Astrocyte of the hippocampus (primary cell): ENCODE measurements around the gene RPL11.
"Not testable (repeated sequence)": the region's sequence is repeated elsewhere in the genome, so short reads cannot be mapped to it uniquely, and the experiment has no call there.

Experiments
- DNase-seq: peaks from one replicate; pipeline ENCODE4 v3.0.0; 2011; ENCODE audit warnings: low read depth, low spot score

RPL11 gene

DNA sequence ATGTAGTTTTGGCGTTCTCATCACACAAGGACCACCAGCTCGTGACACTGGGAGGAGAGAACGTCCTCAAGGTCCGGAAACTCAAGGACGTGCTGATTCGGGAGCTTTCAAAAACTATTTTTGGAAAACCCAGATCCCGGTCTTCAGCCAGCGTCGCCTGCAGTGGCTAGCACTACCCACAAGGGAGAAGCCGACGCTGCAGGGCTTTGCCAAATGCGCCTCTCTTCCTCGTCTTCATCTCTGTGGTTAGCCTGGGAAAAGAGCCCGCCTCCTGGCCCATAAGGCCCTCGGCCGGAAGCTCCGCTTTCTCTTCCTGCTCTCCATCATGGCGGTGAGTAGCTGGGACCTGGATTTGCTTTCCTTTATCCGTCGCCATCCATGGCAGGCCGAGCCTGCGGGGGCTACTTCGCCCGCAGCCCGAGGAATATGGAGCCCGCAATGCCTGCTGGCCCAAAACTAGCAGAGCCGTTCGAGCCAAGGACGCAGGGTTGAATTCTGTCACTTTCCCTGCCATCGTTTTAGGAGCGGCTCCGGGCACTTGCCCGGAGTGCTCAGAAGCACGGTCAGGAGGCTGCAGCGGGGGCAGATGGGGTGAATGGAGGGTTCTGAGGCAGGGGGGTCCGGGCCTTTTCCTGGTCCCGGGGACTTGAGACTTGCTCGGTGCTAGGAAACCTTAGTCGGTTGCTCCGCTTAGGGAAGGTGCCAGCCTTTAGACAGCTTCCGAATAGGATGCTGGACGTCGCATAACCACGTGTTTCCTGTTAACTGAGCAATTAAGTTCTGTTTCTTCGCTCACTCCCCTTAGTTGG is at the start of gene RPL11:
RPL11 (plus strand) TSS at position 308 of the 809 bp plus-strand sequence; CDS start at position 326, 18 bp downstream.
- DNase-seq, result peak; percentile 98

DNA sequence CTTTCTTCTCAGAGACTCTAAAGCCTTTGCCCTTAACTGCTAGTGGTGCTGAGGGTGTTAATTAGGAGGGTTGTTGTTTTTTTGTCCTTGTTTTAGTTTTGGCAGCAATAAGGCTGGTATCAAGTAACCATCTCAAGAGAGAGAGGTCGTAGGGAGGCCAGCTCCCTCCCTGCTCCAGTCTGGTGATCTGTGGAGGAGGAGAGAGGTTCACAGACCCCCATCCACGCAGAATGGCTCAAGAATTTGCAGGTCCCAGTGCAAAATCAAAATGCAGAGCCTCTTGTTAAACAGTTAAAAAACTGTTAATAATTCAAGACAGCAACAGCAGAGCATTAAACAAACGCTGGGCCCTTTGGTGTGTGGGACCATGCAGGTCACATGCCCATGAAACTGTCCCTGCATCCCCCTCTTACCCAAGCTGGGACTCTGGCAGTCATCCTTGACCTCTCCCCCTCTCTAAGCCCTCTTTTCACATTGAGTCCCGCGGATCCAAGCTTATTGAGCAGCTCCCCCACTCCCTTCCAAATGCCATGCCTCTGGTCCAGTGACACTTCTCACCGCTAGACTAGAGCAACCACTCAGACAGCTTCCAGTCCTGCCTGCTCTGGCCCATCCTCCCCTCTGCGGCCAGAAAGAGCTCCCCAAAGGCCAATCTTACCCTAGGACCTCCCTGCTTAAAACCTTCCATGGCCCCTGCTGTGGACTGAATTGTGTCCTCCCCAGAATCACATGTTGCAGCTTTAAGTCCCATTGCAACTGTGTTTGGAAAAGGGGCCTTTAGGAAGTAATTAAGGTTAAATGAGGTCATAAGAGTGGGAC is 47.7 kb upstream of the RPL11 start:
- DNase-seq, result no peak

DNA sequence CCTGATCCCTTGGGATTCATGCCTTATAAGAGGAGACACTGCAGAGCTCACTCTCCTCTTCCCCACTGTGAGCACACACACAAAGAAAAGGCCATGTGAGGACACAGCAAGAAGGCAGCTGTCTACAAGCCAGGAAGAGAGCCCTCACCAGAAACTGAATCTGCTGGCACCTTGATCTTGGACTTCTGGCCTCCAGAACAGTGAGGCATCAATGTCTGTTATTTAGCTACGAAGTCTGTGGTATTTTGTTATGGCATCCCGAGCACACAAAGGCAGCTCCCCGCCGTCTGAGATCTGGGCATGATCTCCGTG is 47.1 kb upstream of the RPL11 start:
- no peak for DNase-seq

DNA sequence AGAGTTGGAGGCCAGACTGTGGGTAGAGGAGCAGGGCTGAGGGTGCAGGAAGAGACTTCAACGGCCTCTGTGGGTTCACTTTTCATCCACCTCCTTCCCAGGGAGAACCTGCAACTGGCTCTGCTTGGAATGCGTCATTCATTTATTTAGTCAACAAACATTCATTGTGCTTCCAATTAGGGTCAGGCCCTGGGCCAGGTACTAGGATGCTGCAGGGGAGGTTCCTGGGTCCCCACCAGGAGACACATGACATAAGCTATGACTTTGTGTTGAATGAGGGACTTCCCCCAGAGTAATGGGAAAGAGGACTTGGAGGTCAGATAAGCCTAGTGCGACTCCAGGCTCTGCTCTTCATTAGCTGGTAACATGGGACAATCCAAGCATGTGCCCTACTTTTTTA is 46.3 kb upstream of the RPL11 start:
- no peak for DNase-seq

DNA sequence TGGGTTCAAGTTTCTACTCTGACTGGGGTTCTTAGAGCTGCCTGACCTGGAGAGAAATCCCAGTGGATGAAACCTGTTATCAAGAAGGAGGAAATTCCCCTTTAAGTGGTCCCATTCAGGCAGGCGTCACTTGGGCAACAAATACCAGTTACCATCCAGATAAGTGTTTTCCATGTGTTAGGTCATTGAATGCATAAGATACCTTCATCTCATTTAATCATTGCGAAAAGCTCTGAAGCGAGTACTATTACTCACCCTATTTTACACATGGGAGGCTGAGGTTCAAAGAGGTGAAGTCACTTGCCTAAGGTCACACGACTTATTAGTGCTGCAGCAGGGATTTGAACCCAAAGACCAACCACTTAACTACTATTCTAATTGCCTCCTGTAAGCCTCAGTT is 45.5 kb upstream of the RPL11 start:
- no peak for DNase-seq

DNA sequence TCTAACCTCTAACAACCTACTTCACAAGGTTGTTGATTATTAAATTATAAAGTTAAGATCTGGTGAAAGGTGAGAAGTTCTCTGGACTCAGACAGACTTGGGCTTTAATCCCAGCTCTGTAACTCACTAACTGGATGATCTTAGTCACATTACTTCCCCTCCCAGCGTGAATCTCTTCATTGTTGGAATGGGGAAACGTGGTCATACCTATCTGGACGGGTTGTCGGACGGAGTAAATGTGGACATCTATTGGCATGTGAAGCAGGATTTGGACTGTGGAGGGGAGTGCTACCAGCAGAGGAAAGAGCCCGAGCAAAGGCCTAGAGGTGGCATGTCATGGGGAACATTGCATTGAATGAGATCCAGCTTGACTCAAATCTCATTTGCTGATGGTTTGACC is 45.1 kb upstream of the RPL11 start:
- no peak for DNase-seq

DNA sequence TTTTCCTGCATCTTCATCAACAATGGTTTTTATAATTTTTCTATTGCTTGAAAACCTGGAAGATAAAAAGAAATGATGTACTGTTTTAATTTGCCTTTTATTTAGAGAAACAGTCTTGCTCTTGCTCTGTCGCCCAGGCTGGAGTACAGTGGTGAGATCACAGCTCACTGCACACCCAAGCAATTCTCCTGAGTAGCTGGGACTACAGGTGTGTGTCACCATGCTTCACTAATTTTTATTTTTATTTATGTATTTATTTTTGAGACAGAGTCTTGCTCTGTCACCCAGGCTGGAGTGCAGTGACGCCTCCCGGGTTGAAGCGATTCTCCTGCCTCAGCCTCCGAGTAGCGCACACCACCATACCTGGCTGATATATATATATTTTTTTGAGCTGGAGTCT is 43.0 kb upstream of the RPL11 start:
- DNase-seq, result no peak

DNA sequence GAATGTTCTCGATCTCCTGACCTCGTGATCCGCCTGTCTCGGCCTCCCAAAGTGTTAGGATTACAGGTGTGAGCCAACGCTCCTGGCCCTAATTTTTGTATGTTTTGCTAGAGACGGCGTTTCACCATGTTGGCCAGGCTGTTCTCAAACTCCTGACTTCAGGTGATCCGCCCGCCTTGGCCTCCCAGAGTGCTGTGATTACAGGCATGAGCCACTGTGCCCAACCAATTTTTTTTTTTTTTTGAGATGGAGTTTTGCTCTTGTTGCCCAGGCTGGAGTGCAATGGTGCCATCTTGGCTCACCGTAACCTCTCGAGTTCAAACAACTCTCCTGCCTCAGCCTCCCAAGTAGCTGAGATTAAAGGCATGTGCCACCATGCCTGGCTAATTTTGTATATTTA is 42.4 kb upstream of the RPL11 start:
- DNase-seq, result not testable (repeated sequence)

DNA sequence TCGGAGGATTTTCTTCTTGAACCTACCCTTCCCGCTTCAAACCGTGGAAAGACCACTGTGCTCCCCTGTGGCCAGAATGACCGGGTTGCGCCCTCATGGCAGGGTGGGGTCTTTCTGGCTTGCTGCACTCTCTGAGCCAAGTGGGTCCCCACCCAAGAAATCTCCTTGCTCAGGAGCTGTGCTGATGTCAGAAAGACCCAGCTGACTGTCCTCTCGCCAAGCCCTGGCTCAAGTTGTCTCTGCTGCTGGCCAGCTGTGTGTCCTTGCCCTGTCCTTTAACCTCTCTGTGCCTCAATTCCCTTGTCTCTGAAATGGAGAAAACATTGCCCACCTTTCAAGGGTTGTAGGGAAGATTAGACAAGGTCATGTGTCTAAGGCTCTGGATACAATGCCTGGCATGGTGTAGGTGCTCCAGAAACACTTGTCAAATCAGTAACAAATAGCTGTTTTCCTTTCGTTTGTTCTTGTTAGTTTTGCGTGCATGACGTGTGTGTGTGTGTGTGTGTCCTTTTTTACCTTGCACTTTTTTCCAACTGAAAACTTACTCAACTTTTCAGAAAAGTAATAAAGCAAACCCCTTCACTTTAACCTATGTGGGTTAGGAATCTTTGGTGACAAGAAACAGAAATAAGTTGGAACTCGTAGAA is 41.1 kb upstream of the RPL11 start:
- DNase-seq, result no peak

DNA sequence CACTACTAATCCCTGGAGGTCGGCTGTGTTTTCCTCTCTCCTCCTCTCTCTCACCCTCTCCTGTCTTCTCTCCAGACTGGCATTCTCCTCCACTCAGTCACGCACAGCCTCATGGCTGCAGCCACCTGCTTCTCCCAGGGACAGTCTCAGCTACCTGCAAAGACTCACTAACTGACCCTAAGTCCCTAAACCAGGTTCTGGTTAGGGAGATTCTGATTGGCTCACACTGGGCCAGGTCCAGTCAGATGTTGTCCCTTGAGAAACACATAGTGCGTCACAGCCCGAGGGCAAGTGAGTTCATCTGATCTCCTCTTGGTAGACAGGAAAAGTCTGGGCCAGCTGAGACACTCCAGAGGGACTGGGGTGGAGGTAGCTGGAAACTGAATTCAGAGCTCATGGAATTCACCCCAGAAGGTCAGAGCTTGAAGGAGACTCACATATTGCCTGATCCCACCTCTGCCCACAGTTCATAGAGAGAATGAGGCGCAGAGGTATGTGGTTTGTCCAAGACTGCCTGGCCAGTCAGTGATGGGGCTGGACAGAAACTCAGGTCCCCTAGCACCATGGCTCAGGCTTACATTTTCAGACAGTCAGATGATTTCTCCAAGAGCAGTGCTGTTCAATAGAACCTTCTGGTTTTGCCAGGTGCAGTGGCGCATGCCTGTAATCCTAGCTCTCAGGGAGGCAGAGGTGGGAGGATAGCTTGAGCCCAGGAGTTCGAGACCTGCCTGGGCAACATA is 40.4 kb upstream of the RPL11 start:
- DNase-seq, result no peak

DNA sequence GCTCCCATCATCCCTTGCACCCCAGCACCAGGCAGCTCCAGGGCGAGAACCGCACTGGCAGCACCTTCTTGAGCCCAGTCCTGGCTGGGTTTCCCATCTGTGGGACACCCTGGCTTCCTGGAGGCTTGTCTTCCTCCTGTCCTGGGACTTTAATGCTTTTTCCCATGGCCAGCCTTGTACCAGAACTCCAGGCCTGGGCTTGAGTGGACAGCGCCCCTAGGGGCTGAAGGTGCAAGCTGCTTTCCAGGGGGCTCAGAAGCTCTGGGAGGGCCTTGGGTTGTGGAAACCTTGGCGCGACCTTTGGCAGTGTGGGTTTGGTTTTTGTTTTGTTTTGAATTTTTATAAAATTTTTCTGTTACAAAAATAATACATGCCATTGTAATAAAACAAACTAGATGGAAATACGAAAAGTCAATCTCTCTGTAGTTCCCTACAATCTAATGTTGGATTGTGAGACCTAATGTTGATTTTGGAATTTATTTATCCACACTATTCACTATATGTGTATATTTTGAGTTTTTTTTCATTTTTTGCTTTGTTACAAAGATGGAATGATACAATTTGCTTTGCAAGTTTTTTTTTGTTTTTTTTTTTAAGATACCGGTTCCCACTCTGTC is 33.8 kb upstream of the RPL11 start:
- peak; percentile 56 for DNase-seq

DNA sequence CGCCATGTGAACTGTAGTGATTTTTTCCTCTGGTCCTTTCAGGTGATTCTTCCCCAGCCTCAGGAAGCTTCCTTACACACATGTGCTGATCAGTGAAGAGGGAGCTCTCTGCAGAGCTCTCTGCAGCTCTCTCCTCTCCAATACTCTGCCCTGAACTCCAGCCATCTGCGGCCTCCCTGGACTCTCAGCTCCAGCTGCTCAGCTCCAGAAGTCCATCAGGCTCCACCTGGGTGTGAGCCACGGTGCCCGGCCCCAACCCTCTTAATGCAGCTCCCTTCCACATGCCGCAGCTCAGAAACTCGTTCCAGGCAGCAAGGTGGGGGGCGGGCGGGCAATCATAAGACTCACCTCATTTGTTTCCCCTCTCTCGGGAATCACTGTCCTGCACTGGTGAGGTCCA is 30.9 kb upstream of the RPL11 start:
- no peak for DNase-seq

DNA sequence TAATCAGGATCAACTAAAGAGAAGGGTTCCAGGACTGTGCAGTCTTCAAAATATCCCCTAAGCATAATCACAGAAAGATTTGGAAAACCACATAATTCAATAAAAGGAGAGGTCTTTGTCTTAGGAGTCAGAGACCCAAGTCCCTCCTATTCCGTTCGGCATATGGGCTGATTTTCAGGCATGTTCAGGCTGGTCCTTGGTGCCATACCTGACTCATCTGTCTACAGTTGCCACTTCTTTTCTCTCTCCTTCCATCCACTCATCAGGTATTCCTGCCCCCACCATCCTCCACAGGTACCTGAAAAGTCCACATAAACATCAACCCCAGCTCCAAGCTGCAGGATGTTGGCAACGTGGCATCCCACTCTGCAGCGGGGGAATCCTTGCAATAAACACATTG is 29.7 kb upstream of the RPL11 start:
- DNase-seq, result no peak

DNA sequence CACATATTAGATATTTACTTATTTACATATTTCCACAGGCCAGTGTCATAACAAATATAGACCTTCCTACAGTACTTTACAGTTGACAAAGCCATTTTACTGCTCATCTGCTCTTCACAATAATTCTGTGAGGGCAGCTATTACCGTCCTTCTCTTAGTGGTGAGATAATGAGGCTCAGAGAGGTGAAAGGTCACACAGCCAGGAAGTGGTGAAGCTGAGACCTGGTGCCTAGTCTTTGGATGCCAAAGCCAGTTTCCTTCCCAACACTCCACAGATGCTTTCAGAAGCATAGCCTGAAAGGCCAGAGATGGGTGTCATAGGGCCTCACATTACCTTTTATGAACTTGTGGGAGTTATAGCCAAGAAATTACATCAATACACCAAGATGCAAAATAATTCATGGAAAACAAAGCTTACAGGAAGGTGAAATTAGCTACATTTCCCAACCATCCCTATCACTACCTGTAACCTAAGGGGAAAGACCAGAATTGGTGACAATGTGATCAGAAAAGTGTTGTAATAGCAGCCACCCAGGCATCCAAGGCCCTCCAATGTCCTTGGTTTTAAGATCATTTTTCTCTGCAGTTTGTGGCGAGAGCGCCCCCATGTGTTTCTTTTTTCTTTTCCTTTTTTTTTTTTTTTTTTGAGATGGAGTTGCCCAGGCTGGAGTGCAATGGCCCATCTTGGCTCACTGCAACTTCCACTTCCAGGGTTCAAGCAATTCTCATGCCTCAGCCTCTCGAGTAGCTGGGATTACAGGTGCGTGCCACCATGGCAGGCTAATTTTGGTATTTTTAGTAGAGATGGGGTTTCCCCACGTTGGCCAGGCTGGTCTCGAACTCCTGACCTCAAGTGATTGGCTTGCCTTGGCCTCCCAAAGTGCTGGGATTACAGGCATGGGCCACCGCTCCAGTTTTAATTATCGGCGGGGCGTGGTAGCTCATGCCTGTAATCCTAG is 26.5 kb upstream of the RPL11 start:
- peak; percentile 25 for DNase-seq

DNA sequence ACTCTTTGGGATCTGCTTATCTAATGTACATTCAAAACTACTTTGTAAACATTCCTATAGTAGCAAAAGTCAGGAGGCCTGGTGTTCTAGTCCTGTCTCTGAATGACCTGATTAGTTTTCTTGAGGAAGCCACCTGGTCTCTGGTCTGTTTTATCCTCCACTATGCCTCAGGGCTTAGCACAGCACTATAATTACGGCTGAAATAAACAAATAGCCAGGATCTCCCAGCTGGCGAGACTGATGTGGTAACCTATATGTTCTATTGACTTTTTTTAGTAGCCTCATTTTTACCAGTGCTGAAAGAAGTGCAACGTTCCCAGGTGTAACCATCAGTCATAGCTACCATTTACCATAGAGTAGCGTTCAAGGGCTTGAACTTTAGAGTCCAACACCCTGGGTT is 24.2 kb upstream of the RPL11 start:
- DNase-seq, result no peak

DNA sequence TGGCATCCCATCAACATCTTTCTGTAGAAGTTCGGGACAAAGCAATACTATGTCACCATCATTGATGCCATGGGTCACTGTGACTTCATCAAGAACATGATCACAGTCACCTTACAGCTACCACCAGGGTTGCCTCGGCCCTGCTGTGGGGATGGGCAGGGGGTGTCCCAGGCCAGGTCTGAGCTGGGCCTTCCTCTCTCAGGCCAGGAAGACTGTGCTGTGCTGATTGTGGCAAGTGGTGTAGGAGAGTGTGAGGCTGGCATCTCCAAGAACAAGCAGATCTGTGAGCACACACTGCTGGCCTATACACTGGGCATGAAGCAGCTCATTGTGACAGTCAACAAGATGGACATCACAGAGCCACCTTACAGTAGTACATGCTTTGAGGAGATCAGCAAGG is 20.9 kb upstream of the RPL11 start:
- no peak for DNase-seq

DNA sequence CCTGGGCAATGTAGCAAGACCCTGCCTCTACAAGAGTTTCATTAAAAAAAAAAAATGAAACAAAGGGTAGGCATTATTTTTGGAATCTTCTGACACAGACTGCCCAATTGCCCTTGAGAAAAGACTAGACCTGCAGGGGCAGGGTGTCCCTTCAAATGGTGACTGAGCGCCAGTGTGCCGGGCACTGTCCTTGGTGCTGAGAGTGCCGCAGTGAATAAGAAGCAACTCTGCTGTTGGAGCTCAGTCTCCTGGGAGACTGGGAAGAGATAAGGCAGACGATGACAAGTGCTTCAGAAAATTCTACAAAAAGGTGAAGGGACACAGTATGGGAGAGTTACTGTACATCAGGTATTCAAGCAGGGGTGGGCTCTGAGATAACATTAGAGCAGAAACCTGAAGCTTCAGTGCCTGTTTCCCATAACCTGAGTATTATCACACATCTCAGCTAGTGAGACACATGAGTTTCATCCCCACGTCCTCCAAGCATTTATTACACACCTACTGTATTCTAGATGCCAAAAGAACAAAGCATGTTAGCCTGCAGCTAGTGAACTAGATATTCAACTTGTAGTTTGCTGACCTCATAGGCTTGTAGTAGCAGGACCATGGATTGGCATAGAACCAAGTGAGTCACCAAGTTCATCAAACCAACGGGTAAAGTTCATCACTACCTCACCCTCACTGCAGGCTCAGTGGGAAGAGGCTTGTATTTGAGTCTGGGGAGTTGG is 18.4 kb upstream of the RPL11 start:
- peak; percentile 75 for DNase-seq

DNA sequence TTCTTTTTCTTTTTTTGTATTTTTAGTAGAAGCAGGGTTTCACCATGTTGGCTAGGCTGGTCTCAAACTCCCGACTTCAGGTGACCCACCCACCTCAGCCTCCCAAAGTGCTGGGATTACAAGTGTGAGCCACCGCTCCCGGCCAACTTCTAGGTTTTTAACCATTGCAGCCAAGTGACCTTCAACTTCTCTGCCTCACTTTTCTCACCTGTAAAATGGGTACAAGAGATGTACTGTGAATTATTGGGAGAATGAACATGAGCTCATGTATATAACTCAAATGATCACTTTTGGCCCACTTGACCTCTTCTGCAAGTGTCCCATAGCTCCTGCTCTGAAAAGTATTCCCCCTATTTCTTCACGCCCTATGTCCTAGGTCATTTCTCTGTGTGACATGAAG is 11.8 kb upstream of the RPL11 start:
- no peak for DNase-seq

DNA sequence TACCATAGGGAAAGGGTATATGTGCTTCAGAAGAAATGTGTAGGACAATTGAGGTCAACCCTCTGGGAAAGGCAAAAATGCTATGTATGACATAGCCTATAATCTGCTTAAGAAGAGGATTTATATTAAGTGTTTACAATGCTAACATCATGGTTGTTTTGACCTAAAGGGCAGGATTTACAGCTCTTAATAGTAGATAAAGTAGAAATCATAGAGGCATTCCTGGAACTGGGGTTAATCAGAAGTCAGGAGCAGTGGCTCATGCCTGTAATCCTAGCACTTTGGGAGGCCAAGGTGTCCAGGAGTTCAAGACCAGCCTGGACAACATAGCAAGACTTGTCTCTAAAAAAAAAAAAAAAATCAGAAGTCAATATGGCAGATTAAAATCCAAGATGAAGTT is 8.7 kb upstream of the RPL11 start:
- DNase-seq, result no peak

DNA sequence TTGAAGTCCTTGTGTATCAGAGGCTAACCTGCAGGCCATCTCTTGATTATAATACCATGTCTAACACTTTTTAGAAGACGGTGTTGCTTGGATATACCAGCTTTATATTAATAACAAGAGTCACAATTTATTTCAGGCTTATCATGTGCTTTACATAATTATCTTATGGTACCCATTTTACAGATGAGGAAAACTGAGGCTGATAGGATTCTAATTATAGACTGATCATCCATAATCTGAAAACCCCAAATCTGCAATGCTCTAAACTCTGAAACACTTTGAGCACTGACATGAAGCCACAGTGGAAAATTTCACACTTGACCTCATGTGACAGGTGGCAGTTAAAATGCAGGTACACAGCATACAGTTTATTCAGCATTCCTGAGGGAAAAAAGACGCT is 7.2 kb upstream of the RPL11 start:
- no peak for DNase-seq
